ENCODE measurements around the gene RIMBP2. TPM values are rescaled to one million over a fixed set of nuclear protein-coding genes. Genes with fewer than 3 reads are reported as not detected.
A peak's percentile ranks its signal among the peaks of the same experiment; 100 is the strongest.

The RIMBP2 gene
- total RNA-seq, 1 donor from 2014 or later, result 0.99 TPM

GRCh38 chr12:130523863-130524614, 192.1 kb downstream of the RIMBP2 start:
- no peak overlapping the region for H3K9ac ChIP-seq
- H3K9me3 Mint-ChIP-seq, result no peaks in the 10 kb centered on the region
- no peaks in the 10 kb centered on the region for H4K20me1 ChIP-seq (ENCODE audit: low read depth)
- H3K4me3 Mint-ChIP-seq, result no peak overlapping the region
- H3K4me2 ChIP-seq, result no peak overlapping the region
- no peak overlapping the region for H2AFZ ChIP-seq (replicated peaks)
- no peaks in the 10 kb centered on the region for H3K36me3 Mint-ChIP-seq
- H3K4me1 Mint-ChIP-seq, result peaks cover 14% of the 10 kb centered on the region
- TF ChIP-seq, protein P1, sequence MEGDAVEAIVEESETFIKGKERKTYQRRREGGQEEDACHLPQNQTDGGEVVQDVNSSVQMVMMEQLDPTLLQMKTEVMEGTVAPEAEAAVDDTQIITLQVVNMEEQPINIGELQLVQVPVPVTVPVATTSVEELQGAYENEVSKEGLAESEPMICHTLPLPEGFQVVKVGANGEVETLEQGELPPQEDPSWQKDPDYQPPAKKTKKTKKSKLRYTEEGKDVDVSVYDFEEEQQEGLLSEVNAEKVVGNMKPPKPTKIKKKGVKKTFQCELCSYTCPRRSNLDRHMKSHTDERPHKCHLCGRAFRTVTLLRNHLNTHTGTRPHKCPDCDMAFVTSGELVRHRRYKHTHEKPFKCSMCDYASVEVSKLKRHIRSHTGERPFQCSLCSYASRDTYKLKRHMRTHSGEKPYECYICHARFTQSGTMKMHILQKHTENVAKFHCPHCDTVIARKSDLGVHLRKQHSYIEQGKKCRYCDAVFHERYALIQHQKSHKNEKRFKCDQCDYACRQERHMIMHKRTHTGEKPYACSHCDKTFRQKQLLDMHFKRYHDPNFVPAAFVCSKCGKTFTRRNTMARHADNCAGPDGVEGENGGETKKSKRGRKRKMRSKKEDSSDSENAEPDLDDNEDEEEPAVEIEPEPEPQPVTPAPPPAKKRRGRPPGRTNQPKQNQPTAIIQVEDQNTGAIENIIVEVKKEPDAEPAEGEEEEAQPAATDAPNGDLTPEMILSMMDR (IDR thresholded peaks at IDR 0.05), result no peak
- TF ChIP-seq EZH2phosphoT487 (IDR thresholded peaks at IDR 0.05) (no peak), EZH2 (IDR thresholded peaks at IDR 0.05) (no peak)
- H3K27me3 ChIP-seq, result no peaks in the 10 kb centered on the region
- no peaks in the 10 kb centered on the region for H3K79me2 ChIP-seq (ENCODE audit: low read depth)
- no peaks in the 10 kb centered on the region for H3K9me3 ChIP-seq (ENCODE audit: low read depth)
- H3K4me1 ChIP-seq, result peaks cover 12% of the 10 kb centered on the region
- no peak overlapping the region for H3K27ac Mint-ChIP-seq
- no peak for DNase-seq (ENCODE audit: low spot score)
- no peak overlapping the region for H3K4me3 ChIP-seq
- no peaks in the 10 kb centered on the region for H3F3A ChIP-seq (ENCODE audit: low read depth)
- H3K27ac ChIP-seq, result no peak overlapping the region
- H3K36me3 ChIP-seq, result no peaks in the 10 kb centered on the region
- peaks cover 7% of the 10 kb centered on the region for H3K27me3 Mint-ChIP-seq (ENCODE audit: insufficient read depth, low read depth)

DNA sequence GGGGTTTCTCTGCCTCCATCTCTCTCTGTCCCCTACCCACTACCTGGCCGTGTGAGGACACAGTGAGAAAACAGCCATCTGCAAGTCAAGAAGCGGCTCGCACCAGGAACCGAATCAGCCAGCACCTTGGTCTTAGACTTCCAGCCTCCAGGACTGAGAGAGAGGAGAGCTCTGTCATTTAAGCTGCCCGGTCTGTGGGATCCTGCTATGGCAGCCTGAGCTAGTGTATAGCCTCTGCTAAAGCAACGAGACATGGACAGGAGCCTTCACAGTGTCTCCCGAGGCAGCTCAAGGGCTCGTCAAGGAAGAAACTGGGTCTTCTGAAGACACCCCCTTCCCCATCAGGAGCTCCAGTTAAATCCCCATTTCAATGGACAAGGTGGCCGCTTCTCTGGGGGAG, 192.9 kb downstream of the RIMBP2 start:
- TF ChIP-seq, protein P1 (IDR thresholded peaks at IDR 0.05), result no peak
- TF ChIP-seq EZH2phosphoT487 (IDR thresholded peaks at IDR 0.05) (no peak), EZH2 (IDR thresholded peaks at IDR 0.05) (no peak)
- H3K4me2 ChIP-seq, result no peak overlapping the region

DNA sequence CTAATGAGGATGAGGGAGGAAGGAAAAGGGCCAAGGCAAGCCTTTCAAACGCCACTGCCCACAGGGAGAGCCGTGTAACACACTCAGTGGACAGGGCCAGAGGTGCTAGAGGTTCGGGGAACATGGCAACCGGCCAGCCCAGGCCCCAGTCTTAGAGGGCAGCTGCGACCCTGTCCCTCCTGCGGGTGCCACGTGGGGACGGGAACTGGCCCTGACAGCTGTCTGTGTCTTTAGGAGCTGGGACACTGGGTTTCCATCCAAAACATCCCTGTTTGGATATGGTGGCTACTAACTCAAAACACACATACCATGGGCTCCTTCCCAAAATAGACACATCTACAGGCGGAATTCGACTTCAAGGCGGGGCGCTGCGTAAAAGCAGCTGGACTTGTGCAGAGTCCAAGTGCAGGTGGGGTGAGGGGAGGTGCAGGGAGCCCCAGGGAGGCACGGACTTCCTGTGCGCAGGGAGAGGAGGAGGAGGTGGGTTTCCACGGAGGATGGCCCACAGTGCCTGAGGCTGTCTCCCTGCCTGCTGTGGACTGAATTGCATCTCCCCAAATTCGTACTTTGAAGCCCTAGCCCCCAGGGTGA, 193.8 kb downstream of the RIMBP2 start:
- Histone ChIP-seq H3K27me3 (no peaks in the 10 kb centered on the region), H3K27ac (no peak overlapping the region), H3K4me2 (no peak overlapping the region), H2AFZ (replicated peaks) (no peak overlapping the region), H3F3A (ENCODE audit: low read depth) (no peaks in the 10 kb centered on the region), H3K4me3 (no peak overlapping the region), H3K4me1 (peaks cover 12% of the 10 kb centered on the region), H3K36me3 (no peaks in the 10 kb centered on the region), H3K79me2 (ENCODE audit: low read depth) (no peaks in the 10 kb centered on the region), H4K20me1 (ENCODE audit: low read depth) (no peaks in the 10 kb centered on the region), H3K9me3 (ENCODE audit: low read depth) (no peaks in the 10 kb centered on the region), H3K9ac (no peak overlapping the region)
- Mint-ChIP-seq H3K9me3 (no peaks in the 10 kb centered on the region), H3K36me3 (no peaks in the 10 kb centered on the region), H3K27me3 (ENCODE audit: insufficient read depth, low read depth) (peaks cover 7% of the 10 kb centered on the region), H3K27ac (peak overlapping the region; percentile 57), H3K4me1 (peaks cover 14% of the 10 kb centered on the region), H3K4me3 (no peak overlapping the region)
- DNase-seq (ENCODE audit: low spot score), result no peak
- TF ChIP-seq EZH2phosphoT487 (IDR thresholded peaks at IDR 0.05) (no peak), EZH2 (IDR thresholded peaks at IDR 0.05) (no peak)
- TF ChIP-seq, protein P1 (IDR thresholded peaks at IDR 0.05), result no peak

More for the DNA sequence above, 192.9 kb downstream of the RIMBP2 start:
- Histone ChIP-seq H3K79me2 (ENCODE audit: low read depth) (no peaks in the 10 kb centered on the region), H3K27me3 (no peaks in the 10 kb centered on the region), H3F3A (ENCODE audit: low read depth) (no peaks in the 10 kb centered on the region), H3K36me3 (no peaks in the 10 kb centered on the region), H3K9ac (no peak overlapping the region), H3K4me3 (no peak overlapping the region), H3K9me3 (ENCODE audit: low read depth) (no peaks in the 10 kb centered on the region), H3K27ac (no peak overlapping the region), H3K4me1 (peaks cover 12% of the 10 kb centered on the region), H2AFZ (replicated peaks) (no peak overlapping the region), H4K20me1 (ENCODE audit: low read depth) (no peaks in the 10 kb centered on the region)
- Mint-ChIP-seq H3K9me3 (no peaks in the 10 kb centered on the region), H3K27me3 (ENCODE audit: insufficient read depth, low read depth) (peaks cover 7% of the 10 kb centered on the region), H3K27ac (no peak overlapping the region), H3K4me3 (no peak overlapping the region), H3K4me1 (peaks cover 14% of the 10 kb centered on the region), H3K36me3 (no peaks in the 10 kb centered on the region)
- no peak for DNase-seq (ENCODE audit: low spot score)
